AG09309 (cell line): Measurements from ENCODE around the gene POC1A.
A peak's percentile ranks its signal among the peaks of the same experiment; 100 is the strongest.
"Not testable (repeated sequence)": the region's sequence is repeated elsewhere in the genome, so short reads cannot be mapped to it uniquely, and the experiment has no call there.

Experiments used
- DNase-seq: peaks from one replicate; pipeline ENCODE4 v3.0.0-alpha.2; 2010; ENCODE audit warnings: low read depth
- H3K4me3 ChIP-seq: 2 replicates; pipeline ENCODE4 v1.5.1; 2011; ENCODE audit warnings: mild to moderate bottlenecking, low read depth, low read length, moderate library complexity; ENCODE audit not compliant: control insufficient read depth
- TF ChIP-seq, protein P1 (sequence below): IDR thresholded peaks from 2 replicates; pipeline ENCODE4 v1.5.1; 2011; ENCODE audit warnings: mild to moderate bottlenecking, low read depth, low read length, inconsistent platforms; ENCODE audit not compliant: insufficient read depth, control insufficient read depth; ENCODE audit errors: missing control alignments

POC1A gene

DNA sequence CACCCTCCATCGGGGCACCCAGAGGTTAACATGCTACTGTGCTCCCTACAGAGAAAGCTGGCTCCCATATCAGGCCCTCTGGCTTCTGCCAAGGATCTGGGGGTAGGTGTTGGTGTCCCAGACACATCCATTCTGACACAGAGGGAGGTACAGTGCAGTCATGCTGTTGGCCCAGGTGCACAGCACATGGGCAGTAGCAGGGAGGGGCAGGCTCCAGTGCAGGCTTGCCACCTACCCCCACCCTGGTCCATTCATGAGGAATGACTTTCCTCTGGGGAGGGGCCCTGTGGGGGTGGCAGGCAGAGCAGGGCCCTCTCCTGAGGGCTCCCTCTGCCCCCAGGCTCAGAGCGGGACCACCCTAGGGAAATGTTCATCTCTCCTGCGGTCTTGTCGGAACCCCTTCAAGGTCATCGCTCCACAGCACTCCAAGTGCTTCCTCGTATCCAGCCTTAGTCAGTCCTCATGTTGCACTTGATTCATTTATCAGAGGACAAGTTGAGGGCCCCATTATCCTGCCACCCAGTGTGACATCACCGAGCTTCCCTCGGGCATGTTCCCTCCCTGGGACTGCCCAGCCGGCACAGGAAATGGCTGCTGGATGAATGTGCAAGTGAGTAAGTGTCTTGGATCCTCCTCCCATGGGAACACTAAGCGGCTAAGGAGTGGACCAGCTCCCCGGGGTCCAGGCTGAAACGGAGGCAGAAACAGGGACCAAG is 107.9 kb downstream of the POC1A start:
- DNase-seq = peak; percentile 94
- peak overlapping the region; percentile 13; the same call in 1 of the 2 replicates for H3K4me3 ChIP-seq
- TF ChIP-seq, protein P1, sequence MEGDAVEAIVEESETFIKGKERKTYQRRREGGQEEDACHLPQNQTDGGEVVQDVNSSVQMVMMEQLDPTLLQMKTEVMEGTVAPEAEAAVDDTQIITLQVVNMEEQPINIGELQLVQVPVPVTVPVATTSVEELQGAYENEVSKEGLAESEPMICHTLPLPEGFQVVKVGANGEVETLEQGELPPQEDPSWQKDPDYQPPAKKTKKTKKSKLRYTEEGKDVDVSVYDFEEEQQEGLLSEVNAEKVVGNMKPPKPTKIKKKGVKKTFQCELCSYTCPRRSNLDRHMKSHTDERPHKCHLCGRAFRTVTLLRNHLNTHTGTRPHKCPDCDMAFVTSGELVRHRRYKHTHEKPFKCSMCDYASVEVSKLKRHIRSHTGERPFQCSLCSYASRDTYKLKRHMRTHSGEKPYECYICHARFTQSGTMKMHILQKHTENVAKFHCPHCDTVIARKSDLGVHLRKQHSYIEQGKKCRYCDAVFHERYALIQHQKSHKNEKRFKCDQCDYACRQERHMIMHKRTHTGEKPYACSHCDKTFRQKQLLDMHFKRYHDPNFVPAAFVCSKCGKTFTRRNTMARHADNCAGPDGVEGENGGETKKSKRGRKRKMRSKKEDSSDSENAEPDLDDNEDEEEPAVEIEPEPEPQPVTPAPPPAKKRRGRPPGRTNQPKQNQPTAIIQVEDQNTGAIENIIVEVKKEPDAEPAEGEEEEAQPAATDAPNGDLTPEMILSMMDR = no peak

DNA sequence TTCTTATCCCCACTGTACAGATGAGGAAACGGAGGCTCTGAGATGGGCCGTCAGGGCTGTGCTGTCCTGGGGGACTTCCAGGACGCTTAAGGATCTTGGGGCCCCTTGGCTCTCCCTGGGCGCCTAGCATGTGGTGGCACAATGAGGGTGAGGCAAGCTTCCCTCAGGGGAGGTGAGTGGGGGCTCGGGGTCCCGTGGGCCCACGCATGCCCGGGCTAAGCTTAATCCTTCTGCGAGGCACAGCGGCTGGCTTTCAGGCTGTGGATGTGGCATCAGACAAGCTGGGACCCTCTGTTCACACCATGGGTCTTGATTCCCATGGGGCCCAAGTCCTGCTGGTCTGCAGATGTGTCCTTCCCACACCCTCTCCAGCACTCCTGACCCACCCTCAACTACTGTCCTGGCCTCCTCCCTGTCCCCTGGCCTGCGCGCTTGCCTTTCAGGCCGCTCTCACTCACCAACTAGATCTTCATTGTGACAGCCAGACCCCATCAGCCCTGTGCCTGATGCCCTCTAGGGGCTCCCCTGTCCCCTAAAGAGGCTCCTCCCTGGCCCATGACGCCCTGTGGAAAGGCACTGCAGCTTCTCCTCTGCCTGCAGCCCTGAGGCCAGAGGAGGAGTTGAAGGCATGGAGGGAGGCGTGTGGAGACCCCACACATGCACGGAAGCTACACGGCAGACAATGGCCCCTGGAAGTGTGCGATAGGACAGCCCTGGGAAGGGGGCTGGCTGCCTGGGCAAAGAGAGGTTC is 109.2 kb downstream of the POC1A start:
- TF ChIP-seq, protein P1 = no peak
- no peak for DNase-seq
- H3K4me3 ChIP-seq = no peak overlapping the region

DNA sequence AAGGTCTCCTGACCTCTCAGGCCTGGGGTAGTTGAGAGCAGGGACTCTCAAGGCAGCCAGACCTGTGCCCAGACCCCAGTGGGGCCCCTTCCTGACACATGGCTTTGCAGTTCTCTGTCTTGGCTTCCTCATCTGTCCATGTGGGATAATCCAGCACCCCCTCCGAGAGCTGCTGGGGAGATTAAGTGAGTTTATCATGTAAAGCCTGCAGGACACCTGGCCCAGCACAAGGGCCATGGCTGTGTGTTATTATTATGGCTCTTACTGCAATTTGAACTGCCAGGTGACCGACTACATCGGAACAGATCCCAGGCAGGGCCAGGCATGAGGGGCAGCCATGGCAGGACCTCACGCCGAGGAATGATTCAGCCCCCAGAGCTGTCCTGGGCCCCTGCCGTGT is 110.5 kb downstream of the POC1A start:
- no peak overlapping the region for H3K4me3 ChIP-seq
- TF ChIP-seq, protein P1 = no peak
- DNase-seq = no peak

DNA sequence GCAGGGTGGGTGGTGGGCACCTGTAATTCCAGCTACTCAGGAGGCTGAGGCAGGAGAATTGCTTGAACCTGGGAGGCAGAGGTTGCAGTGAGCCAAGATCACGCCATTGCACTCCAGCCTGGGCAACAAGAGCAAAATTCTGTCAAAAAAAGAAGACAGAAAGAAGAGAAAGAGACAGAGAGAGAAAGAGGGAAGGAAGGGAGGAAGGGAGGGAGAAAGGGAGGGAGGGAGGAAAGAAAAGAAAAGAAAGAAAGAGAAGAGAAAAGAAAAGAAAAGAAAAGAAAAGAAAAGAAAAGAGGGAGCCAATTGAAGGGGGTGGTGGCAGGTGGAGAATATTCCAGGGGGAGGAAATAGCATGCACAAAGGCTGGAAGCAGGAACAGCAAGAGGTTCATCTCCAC is 111.2 kb downstream of the POC1A start:
- not testable (repeated sequence) for H3K4me3 ChIP-seq, DNase-seq

DNA sequence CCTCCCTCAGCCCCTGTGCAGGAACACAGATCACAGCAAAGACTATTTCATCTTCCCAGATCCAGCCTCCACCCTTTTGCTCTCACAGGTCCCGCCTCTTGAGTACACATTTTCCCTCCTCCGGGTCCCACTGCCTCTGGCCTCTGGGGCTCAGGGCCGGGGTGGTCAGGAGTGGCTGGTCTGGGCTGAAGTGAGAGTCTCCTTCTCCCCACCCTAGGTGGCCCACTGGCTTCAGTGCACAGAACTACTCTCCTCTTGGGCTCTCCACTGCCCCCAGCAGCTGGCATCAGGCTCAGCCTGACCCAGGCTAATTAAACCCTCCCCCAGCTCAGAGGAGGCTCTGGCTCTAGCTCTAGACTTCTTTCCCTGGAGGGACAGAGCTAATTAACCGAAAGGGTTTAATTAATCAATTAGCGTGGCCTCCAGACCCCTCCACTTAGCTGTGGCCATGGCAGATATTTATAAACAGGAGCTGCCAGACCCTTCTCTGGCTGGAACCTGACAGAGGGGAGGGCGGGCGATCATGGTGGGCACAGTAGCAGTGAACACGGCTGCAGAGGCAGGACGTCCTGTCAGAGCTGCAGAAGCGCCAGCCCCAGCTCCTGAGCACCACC is 113.0 kb downstream of the POC1A start:
- TF ChIP-seq, protein P1 = peak; percentile 38
- H3K4me3 ChIP-seq = no peak overlapping the region
- DNase-seq = no peak

DNA sequence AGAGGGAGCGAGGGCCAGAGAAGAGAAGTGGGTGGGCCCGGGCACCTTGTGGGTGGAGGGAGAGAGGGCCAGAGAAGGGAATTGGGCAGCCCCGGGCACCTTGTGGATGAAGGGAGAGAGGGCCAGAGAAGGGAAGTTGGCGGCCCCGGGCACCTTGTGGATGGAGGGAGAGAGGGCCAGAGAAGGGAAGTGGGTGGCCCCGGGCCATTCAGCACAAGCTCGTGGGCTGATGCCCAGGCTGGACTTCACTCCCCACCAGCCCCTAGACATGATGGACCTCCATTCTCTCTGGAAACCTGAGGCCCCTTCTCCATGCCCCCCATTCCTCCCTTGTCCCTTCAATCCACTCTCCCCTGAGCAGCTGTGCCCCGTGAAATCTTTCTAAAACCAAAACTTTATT is 113.6 kb downstream of the POC1A start:
- TF ChIP-seq, protein P1 = no peak
- DNase-seq = no peak
- H3K4me3 ChIP-seq = no peak overlapping the region

DNA sequence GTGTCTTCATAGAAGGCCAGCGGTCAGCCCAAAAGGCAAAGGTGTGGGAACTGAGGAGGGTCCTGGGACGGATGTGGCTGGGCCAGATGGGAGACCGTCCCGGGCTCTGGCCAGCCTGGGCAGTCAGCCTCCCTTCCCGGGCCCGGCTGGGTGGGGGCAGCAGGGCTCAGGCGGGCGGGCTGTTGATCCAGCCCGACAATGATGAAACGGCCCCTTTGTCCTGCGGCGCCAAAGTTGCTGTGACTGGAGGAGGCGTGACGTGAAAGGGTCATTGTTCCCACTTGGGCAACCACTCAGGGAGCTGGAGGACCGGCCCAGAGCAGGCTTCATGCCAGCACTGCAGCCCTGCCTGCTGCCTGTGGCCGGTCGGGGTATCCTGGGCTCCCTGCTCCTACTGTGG is 114.4 kb downstream of the POC1A start:
- TF ChIP-seq, protein P1 = no peak
- H3K4me3 ChIP-seq = no peak overlapping the region
- DNase-seq = no peak
